GM10248 (cell line): Measurements from ENCODE around the gene FNTB.

Experiments
- CTCF ChIA-PET: fragments of 300-600 bp; sonication (Branson Sonifier 250); formaldehyde crosslinking; extraction: SDS; loops from one replicate; lab custom pipeline; 2021; ENCODE audit warnings: antibody characterized with exemption; lab: Yijun Ruan, JAX
- POLR2A ChIA-PET: fragments of 350-650 bp; sonication (Branson Sonifier 250); formaldehyde crosslinking; extraction: SDS; loops from one replicate; lab custom pipeline; 2020; ENCODE audit warnings: antibody characterized with exemption; lab: Yijun Ruan, JAX
- DNase-seq: peaks from one replicate; pipeline ENCODE4 v3.0.0; 2012; ENCODE audit errors: extremely low spot score
- CTCF ChIP-seq: IDR thresholded peaks from 2 replicates; pipeline ENCODE4 v1.5.1; 2012; ENCODE audit warnings: mild to moderate bottlenecking, low read depth; ENCODE audit errors: extremely low read depth, missing control alignments, control extremely low read depth

FNTB gene

GRCh38 chr14:65040666-65041433 lies 54.2 kb downstream of the FNTB start:
- TF ChIP-seq CTCF = no peak
- DNase-seq = no peak
- CTCF ChIA-PET = interaction anchor here (0.7 to 2.2 kb wide), 7 partner anchors 12 to 920 kb away, joined by 3 to 10 read pairs (median 5); no protein-coding TSS in a partner anchor
- POLR2A ChIA-PET = interaction anchor here (0.5 kb wide), 1 partner anchor 79 kb away, joined by 5 read pairs; no protein-coding TSS in a partner anchor

- POLR2A ChIA-PET = interaction anchor here (0.5 kb wide), 1 partner anchor 78 kb away, joined by 5 read pairs; no protein-coding TSS in a partner anchor
- no peak for DNase-seq
- CTCF ChIA-PET = interaction anchor here (0.8 to 2.2 kb wide), 6 partner anchors 11 to 920 kb away, joined by 3 to 10 read pairs (median 5); no protein-coding TSS in a partner anchor
- no peak for TF ChIP-seq CTCF
These were observed 54.8 kb downstream of the FNTB start for GRCh38 chr14:65041434-65041915.

GRCh38 chr14:65042296-65042695 lies 55.6 kb downstream of the FNTB start:
- ChIA-PET CTCF (interaction anchor here (1.9 to 2.2 kb wide), 2 partner anchors 19 to 23 kb away, joined by 7 to 10 read pairs; no protein-coding TSS in a partner anchor), POLR2A (no interaction called here)
- no peak for DNase-seq
- no peak for TF ChIP-seq CTCF

- POLR2A ChIA-PET = no interaction called here
- CTCF ChIA-PET = no interaction called here
- TF ChIP-seq CTCF = no peak
- DNase-seq = peak; percentile 42
These were observed 56.2 kb downstream of the FNTB start for GRCh38 chr14:65042731-65043372.

GRCh38 chr14:65043893-65044595 lies 57.3 kb downstream of the FNTB start:
- DNase-seq = no peak
- no peak for TF ChIP-seq CTCF
- POLR2A ChIA-PET = no interaction called here
- CTCF ChIA-PET = interaction anchor here (1.2 kb wide), 1 partner anchor 19 kb away, joined by 3 read pairs; no protein-coding TSS in a partner anchor

- DNase-seq = no peak
- no peak for TF ChIP-seq CTCF
- ChIA-PET POLR2A (no interaction called here), CTCF (interaction anchor here (1.2 kb wide), 1 partner anchor 19 kb away, joined by 3 read pairs; no protein-coding TSS in a partner anchor)
These were observed 57.9 kb downstream of the FNTB start for GRCh38 chr14:65044596-65044959.
